NB4 (cell line): Measurements from ENCODE around the gene GNPAT.
A peak's percentile ranks its signal among the peaks of the same experiment; 100 is the strongest.

Source experiments
- DNase-seq: peaks from one replicate; pipeline ENCODE4 v3.0.0; 2010; ENCODE audit warnings: low read depth
- H3K4me3 ChIP-seq: one replicate; pipeline ENCODE4 v1.5.1; 2011; ENCODE audit warnings: mild to moderate bottlenecking, low read depth, low read length, moderate library complexity
- MYC ChIP-seq: IDR thresholded peaks from 2 replicates; pipeline ENCODE4 v1.6.1; 2011; ENCODE audit warnings: low read depth, low read length
- POLR2A ChIP-seq: IDR thresholded peaks from 2 replicates; pipeline ENCODE4 v1.6.1; 2011; ENCODE audit warnings: mild to moderate bottlenecking; ENCODE audit not compliant: insufficient read length; ENCODE audit errors: extremely low read depth
- TF ChIP-seq, protein P1 (sequence below): IDR thresholded peaks from one replicate; pipeline ENCODE4 v1.5.1; 2012; ENCODE audit warnings: low read depth, low read length
- TF ChIP-seq, protein P2 (sequence below): IDR thresholded peaks from 2 replicates; pipeline ENCODE4 v1.6.1; 2011; ENCODE audit warnings: low read depth, low read length

The GNPAT gene

DNA sequence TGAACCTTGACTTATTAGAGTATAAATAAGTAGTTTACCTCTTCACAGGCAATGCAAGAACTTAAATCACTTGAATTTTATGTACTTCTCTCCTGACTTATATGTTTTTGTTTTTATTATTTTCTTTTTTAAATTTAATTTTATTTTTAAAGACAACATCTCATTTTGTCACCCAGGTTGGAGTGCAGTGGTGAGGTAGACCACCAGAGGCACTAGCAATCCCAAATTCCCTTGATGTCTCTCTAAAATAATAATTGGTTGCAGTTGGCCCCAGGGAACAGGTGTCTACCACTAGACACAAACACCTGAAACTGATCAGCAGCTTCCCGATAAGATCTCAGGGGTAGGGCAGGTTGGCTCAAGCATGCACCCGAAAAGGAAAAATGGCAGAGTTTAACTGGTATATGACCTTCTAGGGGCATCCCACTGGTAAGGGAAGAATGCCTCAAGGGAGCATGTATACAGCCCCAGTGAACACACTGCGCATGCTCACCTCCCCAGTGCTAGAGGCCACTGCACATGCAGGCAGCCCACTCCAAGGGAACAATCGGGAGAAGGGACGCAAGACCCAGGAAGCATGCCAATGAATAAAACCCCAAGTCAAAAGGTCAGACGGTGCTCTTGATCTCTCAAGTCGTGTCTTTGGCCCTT is 82.0 kb downstream of the GNPAT start:
- TF ChIP-seq, protein P1, sequence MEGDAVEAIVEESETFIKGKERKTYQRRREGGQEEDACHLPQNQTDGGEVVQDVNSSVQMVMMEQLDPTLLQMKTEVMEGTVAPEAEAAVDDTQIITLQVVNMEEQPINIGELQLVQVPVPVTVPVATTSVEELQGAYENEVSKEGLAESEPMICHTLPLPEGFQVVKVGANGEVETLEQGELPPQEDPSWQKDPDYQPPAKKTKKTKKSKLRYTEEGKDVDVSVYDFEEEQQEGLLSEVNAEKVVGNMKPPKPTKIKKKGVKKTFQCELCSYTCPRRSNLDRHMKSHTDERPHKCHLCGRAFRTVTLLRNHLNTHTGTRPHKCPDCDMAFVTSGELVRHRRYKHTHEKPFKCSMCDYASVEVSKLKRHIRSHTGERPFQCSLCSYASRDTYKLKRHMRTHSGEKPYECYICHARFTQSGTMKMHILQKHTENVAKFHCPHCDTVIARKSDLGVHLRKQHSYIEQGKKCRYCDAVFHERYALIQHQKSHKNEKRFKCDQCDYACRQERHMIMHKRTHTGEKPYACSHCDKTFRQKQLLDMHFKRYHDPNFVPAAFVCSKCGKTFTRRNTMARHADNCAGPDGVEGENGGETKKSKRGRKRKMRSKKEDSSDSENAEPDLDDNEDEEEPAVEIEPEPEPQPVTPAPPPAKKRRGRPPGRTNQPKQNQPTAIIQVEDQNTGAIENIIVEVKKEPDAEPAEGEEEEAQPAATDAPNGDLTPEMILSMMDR: peak; percentile 12
- TF ChIP-seq, protein P2, sequence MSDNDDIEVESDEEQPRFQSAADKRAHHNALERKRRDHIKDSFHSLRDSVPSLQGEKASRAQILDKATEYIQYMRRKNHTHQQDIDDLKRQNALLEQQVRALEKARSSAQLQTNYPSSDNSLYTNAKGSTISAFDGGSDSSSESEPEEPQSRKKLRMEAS: no peak
- DNase-seq: no peak

DNA sequence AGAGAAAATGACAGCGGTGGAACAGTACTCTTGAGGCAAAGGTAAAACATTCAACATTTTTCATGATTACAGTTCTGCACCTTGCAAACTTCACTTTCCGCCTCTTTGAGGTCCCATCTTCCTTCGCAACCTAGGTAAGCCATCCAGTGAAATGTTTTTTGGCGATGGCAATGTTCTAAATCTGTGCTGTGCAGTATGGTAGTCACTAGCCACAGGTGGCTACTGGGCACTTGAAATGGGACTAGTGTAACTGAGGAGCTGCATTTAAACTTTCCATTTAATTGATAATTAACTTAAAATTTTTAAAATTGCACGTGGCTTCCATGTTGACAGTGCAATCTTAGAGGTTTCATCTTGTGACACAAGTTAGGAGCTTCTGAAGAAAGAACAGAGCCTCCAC is 83.6 kb downstream of the GNPAT start:
- no peak overlapping the region for H3K4me3 ChIP-seq
- TF ChIP-seq, protein P1: no peak

More for the DNA sequence above, 82.0 kb downstream of the GNPAT start:
- H3K4me3 ChIP-seq: no peak overlapping the region

DNA sequence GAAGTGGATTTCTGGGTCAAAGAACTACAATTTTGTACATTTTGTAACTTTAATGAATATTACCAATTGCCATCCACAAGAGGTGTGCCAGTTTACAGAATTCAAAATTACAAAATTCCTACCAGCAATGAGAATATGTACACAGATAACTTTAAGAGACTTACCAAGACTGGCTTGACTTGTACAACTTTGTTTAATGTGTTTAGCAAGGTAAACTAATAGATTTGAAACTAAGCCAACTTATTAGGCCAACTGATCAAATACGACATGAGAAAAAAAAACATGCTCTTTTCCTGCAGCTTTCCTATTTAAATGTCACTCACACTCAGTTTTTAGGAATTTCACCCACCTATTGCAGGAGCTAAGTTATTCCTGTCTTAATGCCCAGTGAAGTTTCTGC is 85.2 kb downstream of the GNPAT start:
- TF ChIP-seq, protein P1: no peak
- no peak for TF ChIP-seq POLR2A
- TF ChIP-seq MYC: no peak
- TF ChIP-seq, protein P2: no peak
- no peak overlapping the region for H3K4me3 ChIP-seq
- no peak for DNase-seq

More for the DNA sequence above, 83.6 kb downstream of the GNPAT start:
- no peak for DNase-seq
